Stimulated activated CD8-positive, alpha-beta memory T cell treated with anti-CD3 and anti-CD28 coated beads, Interleukin-4, amount 100 ng/mL, for 24 hours (primary cell): ENCODE results near the gene LRRTM2.
"Not testable (repeated sequence)": the region's sequence is repeated elsewhere in the genome, so short reads cannot be mapped to it uniquely, and the experiment has no call there.

Experiments used
- DNase-seq: peaks from one replicate; pipeline ENCODE4 v3.0.0-alpha.2; 2020; ENCODE audit warnings: low read depth

Gene LRRTM2, protein sequence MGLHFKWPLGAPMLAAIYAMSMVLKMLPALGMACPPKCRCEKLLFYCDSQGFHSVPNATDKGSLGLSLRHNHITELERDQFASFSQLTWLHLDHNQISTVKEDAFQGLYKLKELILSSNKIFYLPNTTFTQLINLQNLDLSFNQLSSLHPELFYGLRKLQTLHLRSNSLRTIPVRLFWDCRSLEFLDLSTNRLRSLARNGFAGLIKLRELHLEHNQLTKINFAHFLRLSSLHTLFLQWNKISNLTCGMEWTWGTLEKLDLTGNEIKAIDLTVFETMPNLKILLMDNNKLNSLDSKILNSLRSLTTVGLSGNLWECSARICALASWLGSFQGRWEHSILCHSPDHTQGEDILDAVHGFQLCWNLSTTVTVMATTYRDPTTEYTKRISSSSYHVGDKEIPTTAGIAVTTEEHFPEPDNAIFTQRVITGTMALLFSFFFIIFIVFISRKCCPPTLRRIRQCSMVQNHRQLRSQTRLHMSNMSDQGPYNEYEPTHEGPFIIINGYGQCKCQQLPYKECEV

DNA sequence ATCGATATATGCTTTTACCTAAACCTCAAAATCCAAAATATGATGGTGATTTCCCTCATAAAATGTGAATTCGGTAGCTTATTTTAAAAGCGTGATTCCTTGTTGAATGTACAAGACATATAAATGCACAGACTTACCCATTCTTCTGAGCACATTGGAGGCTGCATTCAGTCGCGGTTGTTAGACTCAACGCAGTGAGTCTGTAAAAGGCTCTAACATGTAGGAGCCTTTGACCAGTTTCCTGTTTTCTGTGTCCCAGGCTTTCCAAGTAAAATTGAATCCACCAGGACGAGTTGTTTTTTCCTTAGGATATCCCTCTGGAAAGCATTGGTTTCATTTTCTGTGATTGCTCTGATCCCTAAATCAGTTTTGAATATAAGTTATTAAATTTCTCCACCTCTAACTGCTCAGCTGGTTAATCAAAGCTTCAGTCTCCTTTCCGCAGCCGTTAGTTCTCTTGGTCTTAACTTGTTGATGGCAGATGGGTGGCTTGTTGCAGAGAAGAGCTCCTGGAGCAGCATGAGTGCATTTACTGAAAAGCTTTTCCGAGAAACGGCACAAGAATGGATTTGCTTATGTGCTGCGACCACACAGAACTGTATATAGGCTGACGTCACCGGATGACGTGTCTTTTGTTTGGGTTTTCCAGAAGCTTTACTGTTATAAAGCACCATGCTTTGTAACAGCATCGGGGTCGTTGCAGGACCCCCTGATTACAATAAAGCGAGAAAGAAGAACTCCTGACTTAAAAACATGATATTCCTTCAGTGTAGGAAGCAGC, at the start of gene LRRTM2:
TSS of gene LRRTM2 (minus strand) at position 565 of the 781 bp plus-strand sequence. CDS start at position 141, 424 bp downstream.
- DNase-seq: no peak

DNA sequence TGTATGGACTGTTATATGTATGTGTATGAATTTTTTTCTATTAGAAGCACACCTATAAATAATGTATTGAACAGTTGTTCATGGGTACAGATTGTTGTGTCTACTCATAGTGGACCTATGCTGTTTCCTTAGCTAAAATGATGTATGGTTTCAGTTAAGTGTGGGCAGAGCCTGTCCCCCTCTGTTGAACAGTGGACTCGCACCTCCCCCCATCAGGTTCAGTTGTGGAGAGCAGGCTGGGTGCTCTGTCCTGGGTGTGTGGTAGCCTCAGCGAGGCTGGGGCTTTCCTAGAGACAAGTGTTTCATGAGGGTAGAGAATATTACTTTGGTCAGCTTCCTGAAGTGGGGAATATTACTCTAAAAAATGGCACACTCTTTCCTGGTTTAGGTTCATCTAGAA, 47.4 kb upstream of the LRRTM2 start:
- DNase-seq: no peak

DNA sequence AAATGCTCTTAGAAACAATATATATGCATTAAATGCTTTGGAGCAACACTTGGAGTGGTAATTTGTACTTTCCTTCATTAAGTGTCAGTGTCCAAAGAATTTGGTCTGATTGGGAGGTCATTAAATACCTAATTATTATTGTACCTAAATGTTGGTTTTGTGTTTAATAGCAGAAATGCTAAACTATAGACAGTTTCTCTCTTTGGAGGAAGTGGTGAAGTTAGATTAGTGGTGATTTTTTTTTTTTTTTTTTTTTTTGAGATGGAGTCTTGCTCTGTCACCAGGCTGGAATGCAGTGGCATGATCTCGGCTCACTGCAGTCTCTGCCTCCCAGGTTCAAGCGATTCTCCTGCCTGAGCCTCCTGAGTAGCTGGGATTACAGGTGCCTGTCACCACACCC, 46.2 kb upstream of the LRRTM2 start:
- DNase-seq: not testable (repeated sequence)

DNA sequence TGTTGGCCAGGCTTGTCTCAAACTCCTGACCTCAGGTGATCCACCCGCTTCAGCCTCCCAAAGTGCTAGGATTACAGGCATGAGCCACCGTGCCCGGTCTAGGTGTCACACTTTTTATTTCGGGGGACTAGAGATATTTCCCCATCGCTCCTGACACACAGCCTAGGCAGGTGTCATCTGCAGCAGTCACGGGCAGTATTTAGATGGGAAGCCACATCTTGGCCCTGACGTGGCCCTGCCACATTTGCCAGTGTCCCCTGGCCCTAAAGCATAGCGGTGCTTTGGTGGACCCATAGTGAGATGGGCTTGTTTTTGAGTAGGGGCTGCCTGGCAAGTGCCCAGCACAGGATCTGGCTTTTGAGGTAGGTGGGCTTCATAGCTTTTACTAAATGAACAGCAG, 45.0 kb upstream of the LRRTM2 start:
- DNase-seq: no peak

DNA sequence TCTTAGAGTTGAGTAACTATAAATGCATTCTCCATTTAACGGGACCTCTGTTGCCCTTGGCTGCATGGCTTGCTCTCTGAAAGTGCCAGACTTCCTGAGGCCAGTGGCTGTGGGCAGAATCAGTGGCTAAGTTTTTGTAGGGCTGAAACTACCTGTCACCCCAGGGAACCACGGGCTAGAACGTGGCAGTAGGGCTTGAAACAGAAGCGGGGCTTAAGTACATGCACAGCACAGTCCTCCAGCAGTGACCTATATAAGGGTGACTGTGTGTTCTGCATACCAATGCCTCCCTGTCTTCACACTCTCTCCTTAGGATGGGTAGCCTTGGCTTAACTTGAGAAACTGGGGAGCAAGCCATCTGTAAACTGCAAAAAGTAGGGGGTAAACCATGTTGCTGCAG, 43.6 kb upstream of the LRRTM2 start:
- DNase-seq: no peak

DNA sequence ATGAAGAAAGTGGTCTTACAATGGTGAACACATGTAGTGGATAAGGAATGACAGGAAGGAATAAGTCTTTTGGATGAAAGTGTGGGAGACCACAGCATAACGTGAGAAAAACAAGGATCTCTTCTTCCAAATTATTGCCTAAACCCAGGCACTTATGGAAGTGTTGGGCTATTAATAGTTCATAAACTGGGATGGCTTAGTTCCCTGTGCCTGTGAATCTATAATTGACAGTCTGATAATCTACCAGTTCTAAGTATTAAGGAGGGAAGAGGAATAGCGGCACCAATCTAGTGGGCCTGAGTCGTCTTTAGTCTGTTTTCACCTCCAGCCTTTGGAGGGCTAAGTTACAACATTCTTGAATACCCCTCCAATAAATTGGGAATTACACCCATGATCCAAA, 39.2 kb upstream of the LRRTM2 start:
- no peak for DNase-seq

DNA sequence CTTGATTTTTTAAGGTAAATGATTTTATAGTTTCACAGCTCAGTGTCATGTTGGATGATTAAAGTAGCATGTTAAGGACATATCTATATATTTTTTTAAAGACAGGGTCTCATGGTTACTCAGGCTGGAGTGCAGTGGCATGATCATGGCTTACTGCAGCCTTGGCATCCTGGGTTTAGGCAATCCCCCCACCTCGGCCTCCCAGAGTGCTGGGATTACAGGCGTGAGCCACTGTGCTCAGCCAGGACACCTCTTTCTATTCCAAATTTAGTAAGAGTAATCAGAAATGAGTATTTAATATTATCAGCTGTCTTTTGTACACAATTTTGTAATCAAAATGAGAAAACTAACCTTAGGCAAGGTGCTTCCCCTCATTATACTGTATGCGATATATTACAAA, 38.6 kb upstream of the LRRTM2 start:
- DNase-seq: no peak

DNA sequence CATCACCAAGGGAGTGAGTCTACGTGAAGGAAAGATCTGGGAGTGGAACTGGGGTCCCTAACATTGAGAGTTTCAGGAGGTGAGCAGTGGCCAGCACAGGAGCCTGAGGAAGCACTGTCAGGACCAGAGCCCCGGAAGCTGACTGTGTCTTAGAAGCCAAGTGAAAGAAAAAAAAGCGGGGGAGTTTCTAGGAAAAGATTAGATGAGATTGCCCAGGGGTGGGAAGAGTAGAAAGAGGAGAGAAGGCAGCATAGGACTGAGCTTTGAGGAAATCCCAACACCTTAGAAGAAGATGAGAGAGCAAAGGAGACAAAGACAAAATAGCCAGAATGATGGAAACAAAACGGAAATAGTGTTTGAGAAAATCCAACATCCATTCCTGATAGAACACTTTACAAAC, 37.0 kb upstream of the LRRTM2 start:
- no peak for DNase-seq

DNA sequence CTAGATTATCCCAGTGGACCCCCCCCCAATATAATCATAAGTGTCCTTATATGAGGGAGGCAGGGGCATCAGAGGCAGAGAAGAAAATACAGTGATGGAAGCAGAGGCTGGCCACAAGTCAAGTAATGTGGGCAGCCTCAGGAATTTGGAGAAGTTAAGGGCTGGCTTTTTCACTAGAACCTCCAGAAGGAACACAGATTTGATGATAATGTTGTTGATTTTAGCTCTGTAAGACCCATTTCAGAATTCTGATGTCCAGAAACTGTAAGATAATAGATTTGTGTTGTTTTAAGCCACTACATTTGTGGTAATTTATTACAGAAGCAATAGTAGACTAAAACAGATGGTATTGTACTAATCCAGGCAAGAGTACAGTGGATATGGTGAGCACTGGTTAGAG, 36.3 kb upstream of the LRRTM2 start:
- no peak for DNase-seq

DNA sequence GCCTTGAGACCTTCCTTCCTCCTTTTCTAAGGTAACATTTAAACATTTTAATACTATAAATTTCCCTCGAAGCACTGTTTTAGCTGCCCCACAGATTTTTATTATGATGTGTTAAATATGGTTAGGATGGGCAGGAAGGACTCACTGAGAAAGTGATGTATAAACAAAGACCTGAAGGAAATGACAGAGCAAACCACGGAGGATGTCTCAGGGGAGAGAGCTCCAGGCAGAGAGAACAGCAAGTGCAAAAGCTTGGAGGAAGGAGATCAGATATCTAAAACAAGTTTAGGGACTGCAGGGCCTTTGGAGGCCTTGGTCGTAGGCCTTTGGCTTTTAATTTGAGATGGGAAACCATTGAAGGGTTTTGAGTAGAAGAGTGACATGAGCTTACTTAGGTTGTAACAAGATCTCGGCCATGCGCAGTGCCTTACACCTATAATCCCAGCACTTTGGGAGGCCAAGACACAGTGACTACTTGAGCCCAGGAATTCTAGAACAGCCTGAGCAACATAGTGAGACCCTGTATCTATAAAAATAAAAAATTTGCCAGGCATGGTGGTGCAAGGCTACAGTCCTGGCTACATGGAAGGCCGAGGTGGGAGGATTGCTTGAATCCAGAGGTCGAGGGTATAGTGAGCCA, 35.5 kb upstream of the LRRTM2 start:
- no peak for DNase-seq

DNA sequence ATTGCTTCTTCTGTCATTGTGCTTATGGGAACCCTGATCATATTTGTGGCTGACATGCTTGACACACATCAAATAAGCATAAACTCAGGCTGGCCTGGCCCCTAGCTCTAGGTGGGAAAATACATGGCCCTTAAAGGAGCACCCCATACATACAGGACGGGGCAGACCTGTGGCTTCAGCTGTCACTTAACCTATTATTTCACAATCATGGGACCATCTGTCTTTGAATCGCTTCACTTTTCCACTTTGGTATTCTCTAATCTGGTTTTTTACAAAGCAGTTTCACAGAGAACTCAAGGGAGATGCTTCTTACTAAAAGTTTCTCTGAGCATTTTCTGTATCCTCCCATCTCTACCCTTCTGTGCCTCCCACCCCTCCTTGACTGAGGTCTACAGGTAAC, 34.6 kb upstream of the LRRTM2 start:
- DNase-seq: no peak

DNA sequence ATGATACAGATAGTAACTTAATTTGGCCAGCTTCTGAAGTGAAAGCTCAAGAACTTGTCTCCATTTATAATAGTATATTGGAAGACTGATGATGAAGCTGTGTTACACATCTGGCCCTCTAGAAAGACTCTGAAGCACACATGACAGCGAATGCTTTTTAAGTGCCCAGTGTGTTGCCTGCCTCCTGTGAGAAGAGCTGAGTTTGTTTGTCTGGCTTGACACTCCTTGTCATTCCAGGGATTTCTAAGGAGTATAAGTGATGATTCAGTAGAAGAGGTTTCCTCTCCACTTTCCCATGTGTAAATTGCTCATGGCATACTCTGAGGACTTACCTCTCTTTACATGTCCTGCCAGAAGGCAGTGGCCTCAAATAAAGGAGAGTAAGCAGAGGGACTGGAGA, 30.4 kb upstream of the LRRTM2 start:
- DNase-seq: no peak

DNA sequence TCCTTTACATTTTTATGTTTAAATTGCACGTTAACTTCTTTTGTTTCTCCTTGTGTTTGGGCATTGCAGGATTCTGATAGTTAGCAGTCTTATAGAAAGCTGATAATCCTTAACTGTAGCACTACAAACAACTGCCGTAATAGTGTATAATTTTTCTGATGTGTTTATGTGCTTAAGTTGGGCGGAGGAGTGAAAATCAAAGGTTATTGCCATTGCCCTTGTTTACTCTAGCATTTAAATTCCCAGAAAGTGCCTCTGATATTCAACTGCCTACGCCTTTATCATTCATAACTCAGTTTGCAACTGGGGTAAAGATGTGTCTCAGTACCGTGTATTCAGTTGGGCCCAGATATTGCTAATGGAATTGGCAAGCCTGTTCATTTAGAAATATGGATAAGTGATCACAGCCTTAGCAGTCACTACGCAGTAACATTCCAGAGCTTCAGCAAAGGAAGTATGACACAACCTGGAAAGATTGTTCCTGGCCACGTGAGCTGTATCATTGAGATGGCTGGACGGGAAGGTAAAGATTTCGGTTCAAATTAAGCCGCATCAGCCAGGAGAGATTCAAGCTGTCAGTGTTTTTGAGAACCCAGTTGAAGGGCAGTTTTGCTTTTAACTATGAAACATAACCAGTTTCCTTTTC, 28.1 kb upstream of the LRRTM2 start:
- DNase-seq: no peak

DNA sequence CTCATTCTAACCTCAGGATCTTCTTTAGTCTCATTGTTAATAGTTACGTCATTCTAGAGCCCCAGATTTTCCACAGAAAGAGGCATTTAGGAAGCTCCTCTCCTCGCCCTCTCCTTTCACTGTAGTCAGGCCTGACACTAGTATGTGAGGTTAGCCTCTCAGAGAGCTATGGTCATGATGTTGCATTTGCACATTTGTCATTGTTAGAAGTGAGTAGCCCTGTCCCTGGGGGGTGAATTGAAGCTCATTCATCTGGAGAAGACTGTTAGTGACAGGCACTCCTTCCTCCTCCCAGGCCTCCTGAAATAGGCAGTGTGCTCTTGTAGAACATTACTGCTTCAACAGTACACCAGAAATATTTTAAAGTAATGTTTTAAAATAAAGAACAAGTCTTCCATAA, 26.6 kb upstream of the LRRTM2 start:
- DNase-seq: no peak

DNA sequence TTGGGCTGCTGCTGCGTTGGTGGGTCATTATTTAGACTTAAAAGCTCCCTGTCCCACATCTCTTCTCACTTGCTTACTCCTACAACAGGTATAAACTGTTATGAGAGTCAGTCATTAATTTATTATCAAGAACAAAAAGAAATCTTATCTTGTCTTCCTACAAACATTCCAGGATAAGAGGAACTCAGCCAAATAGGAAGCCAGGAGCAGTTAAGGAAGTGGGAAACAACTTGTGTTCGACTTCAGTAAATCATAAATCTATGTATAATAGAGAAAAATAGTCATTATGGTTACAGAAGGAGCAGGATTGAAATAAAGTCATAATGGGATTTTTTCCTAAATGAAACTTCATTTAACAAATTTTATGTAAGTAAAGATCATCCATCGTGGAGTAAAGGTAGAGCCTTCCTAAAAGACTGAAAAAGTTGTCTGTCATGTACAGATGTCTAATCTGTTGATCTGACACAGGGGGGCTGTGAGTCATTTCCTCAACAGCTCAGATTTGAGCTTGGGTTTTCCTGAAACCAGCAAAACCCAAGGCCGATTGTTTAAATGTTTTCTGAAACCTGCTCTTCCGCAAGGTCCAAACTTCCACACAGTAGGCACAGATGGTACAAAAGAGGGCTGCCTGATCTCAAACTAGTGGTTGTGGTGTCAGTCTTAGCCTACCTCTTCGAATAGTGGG, 25.3 kb upstream of the LRRTM2 start:
- no peak for DNase-seq

DNA sequence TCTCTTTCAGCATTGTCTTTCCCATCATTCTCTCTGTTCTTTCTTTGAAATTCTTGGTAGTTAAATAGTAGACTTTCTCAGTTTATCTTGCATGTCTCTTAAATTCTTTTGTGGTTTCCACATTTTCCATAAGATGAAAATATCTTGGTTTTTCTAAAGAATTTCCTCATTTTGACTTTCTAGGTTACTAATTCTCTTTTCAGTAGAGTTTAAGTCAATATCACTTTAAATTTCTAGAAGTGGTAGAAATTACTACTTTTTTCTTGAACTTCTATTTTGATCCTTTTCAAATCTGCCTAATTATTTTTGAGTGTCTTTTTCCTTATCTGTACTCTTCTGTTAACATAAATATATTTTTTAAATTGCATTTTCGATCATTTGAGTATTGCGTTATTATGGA, 23.6 kb upstream of the LRRTM2 start:
- no peak for DNase-seq

DNA sequence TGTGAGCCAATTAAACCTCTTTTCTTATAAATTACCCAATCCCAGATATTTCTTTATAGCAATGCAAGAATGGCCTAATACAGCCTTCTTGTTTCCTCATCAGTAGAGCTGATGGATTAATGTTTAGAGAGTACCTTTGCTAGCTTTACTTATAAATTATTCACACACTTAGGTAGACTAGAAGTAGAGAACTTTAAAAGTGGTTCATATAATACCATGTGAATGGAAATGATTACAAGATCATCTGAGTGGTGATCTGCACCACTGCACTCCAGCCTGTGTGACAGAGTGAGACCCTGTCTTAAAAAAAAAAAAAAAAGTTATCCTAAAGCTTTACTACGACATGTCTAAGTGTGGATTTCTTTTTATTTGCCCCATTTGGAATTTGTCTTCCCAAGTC, 23.2 kb upstream of the LRRTM2 start:
- DNase-seq: no peak

DNA sequence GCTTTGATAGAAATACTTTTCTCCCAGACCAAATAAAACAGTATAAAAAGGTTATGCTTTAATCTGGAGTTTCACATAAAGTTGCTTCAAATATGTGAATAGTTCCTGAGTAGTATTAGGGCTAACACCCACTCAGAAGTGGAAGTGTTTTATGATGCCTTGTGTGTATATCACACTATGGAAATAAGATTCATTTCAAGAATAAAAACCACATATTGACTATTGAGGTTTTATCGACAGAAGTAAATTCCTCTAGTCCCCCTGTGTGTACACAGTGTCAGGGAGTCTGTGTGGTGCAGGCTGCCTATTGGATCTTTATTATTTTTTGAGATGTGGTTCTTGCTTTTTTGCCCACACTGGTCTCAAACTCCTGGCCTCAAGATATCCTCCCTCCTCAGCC, 20.8 kb upstream of the LRRTM2 start:
- DNase-seq: no peak

DNA sequence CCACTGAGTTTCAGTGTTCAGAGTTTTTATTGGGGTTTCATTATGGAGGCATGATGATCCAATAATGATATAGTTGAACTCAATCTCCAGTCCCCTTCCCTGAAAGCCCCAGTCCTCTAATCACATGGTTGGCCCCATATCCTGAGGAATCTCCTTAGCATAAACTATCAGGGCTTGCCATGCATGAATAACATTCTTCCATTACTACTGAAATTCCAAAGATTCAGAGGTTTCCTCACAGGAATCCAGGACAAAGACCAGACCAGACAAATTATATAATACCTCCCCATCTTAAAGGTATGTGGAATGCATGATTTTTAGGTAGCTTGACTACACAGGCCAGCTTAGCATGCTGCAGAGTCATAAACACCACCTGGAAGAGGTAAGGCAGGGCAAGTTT, 15.5 kb upstream of the LRRTM2 start:
- no peak for DNase-seq

DNA sequence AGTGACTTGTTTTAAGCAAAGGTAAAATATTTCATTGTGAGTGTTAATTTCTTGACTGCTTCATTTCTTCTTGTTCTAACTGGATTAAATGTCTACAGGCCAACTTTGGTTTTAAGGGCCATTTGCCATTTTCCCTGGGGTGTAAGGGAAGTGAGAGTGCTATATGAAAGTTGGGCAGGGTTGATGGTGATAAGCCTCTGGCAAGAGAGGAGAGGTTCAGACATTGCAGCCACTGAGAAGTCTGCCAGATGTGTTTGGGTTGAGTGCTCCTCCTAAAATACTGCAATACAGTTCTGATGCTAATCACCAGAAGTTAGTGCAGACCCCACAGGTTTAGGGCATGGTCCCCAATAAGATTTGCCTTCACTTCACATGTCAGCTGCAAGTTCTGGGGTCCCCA, 14.9 kb upstream of the LRRTM2 start:
- no peak for DNase-seq

DNA sequence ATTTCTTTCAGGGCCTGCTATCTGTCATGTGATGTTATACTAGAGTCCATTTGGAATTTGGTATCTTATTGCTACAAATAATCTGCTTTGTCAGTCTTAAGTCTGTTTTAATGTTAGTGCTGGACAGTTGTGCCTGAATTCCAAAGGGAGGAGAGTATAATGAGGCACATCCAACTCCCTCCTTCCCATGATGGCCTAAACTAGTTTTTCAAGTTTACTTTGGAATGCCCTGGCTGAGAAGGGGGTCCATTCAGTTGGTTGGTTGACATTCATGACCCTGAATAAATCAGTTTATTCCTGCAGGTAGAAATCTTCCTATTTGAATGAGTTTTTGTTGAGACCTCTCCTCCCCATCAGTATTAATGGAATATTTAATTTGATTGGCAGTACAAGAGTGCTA, 9.4 kb upstream of the LRRTM2 start:
- DNase-seq: no peak

DNA sequence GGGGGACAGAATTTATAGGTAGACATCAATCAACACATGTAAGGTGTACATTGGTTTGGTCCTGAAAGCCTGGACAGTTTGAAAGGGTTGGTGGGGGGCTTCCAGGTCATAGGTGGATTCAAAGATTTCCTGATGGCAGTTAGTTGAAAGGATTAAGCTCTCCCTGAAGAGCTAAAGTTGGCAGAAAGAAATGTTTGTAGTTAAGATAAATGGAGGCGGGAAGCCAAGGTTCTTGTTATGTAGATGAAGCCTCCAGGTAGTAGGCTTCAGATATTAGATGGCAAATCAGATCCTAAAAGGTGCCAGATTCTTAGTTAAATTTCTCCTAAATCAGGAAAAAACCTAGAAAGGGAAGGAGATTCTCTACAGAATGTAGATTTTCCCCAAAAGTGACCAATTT, 9.0 kb upstream of the LRRTM2 start:
- DNase-seq: no peak
